Dermis microvascular lymphatic vessel endothelial cell (primary cell): ENCODE measurements around the gene CCDC85C. TPM values are rescaled to one million over a fixed set of nuclear protein-coding genes. Genes with fewer than 3 reads are reported as not detected.
A peak's percentile ranks its signal among the peaks of the same experiment; 100 is the strongest.

Experiments
- DNase-seq, 2 donors: peaks; one replicate each; pipeline versions ENCODE4 v3.0.0 to v3.0.0-alpha.2; 2010; ENCODE audit warnings: low read depth in 2 of 2
- total RNA-seq: library from RNA; depleted of rRNA; stranded (reverse); fragments of >200 nt; gene quantifications from 2 replicates; pipeline ENCODE4 v1.2.1, GENCODE V29; 2014

Gene CCDC85C
- total RNA-seq, 1 donor from 2014 or later = 5.5 TPM

DNA sequence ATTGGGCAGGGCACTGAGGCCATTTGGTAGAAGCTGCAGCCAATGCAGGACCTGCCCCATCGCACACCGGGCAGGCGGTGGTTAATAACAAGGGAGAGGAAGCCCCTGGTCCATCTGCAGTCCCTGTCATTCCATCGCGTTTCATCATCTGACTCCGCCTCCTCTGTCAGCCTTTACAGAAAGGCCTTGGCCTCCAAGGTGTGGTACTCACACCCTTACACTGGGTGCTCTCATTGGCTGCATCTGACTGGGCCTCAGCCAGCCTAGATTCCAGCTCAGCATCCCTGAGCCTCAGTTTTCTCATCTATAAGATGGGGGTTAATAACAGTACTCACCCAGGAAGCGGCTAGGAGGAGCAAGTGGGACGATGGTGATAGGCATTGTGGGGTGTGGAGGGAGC lies 26.2 kb upstream of the CCDC85C start:
- DNase-seq = no peak

- peak in 1 of 2 donors; percentile 69 for DNase-seq
These were observed 25.0 kb upstream of the CCDC85C start for GRCh38 chr14:99628887-99629618.

GRCh38 chr14:99627510-99628381 lies 23.7 kb upstream of the CCDC85C start:
- no peak for DNase-seq

- DNase-seq = no peak
These were observed 23.1 kb upstream of the CCDC85C start for GRCh38 chr14:99627100-99627499.

DNA sequence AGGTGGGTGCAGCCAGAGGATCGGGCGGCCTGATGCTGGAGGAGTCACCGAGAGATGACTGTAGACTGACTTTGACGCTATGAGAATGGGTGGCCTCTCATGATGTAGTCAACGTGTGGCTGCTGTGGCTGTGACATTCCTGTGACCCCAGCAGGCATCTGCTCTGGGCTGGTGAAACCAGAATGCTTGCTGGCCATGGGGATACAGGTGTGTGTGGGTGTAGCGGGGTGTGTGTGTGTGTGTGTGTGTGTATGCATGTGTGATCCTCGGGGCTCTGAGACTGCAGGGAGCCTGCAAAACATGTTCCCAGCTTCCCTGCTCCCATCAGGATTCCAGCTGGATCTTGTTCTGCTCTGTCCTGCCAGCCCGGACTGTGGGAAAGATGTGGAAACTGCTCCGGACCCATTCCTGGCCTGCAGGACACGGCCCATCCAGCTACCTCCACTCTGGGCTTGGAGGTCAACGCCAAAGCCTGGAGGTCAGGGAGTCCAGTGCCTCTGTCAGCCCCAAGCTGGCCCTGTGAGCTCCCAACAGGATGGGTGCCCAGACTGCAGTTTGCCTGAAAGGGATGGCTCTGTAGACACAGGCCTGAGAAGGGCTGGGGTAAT lies 22.1 kb upstream of the CCDC85C start:
- no peak for DNase-seq

- DNase-seq = no peak
These were observed 21.5 kb upstream of the CCDC85C start for GRCh38 chr14:99625476-99625875.

GRCh38 chr14:99624971-99625370 lies 21.0 kb upstream of the CCDC85C start:
- no peak for DNase-seq

GRCh38 chr14:99624024-99624423 lies 20.0 kb upstream of the CCDC85C start:
- no peak for DNase-seq

DNA sequence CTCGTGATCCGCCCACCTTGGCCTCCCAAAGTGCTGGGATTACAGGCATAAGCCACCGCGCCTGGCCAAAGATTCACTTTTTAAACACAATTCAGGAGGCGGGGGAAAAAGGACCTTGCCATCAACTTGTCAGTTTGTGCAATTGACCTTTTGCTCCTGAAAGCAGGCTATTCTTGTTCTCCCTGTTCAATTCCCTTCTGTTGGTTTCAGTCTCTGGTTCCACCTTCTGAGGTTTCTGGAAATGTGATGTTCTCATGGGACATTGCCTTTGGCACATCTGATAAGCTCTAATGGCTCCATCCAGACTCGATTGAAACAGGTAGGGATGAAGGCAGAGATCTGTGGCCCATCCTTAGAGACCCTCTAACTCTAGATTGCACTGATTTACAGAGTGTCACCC lies 17.9 kb upstream of the CCDC85C start:
- no peak for DNase-seq

- peak; percentile 74 to 90 for DNase-seq
These were observed 16.1 kb upstream of the CCDC85C start for GRCh38 chr14:99619835-99620834.

- no peak for DNase-seq
These were observed 13.1 kb upstream of the CCDC85C start for GRCh38 chr14:99616832-99617800.

DNA sequence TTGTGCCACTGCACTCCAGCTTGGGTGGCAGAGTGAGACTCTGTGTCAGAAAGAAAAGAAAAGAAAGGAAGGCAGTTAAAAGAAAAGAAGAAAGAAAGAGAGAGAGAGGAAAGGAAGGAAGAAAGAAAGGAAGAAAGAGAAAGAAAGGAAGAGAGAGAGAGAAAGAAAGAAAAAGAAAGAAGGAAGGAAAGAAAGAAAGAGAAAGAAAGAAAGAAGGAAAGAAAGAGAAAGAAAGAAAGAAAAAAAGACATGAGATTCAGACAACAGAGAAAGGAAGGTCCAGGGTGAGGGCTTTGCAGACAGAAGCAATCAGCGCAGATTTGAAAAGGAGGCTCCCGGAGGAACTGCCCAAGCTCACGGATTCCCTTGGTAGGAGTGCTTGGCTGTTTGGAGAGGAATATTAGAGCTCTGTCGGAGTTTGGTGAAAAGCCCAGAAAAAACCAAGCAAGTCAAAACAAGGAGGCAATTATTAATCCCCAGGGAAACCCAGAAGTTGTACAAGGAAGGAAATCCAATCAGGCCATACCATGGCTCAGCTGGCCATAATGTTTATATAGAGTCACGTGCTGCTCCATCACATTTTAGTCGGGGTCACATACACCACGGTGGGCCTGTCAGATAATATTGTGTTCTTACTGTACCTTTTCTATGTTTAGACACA lies 11.6 kb upstream of the CCDC85C start:
- DNase-seq = peak in 1 of 2 donors; percentile 81

GRCh38 chr14:99612738-99613330 lies 8.8 kb upstream of the CCDC85C start:
- no peak for DNase-seq

GRCh38 chr14:99612071-99612737 lies 8.2 kb upstream of the CCDC85C start:
- no peak for DNase-seq

DNA sequence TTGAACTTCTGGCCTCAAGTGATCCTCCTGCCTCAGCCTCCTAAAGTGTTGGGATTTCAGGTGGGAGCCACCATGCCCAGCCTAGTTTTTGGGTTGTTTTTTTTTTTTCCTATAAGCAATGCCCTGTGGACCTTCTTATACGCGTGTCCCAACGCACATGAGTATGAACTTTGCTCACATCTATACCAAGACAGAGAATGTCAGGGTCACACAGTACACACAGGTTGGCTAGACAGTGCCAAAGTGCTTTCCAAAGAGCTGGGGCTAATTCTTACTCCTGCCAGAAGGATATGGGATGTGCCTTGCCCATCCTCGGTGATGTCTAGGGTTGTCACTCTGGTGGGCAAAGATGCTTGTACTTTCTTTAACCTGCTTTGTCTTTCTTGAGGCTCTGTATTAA lies 7.6 kb upstream of the CCDC85C start:
- DNase-seq = no peak

GRCh38 chr14:99609245-99610170 lies 5.5 kb upstream of the CCDC85C start:
- no peak for DNase-seq

DNA sequence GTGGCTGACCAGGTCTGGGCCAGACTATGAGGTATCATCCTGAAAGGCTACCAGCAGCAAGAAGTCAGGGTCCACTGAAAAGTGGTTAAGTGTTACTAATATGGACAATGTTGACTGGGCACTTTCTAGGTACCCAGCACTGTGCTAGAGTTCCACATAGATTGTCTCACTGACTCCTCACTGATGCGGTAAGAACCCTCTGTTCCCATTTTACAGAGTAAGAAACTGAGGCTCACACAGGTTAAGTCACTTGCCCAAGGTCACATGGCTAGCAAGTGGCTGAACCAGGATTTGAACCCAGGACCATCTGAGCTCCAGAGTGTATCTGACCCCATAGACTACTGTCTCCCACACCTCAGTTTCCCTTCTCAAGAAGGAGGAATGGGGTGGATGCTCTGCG lies 4.6 kb upstream of the CCDC85C start:
- no peak for DNase-seq
